ENCODE results near the gene HIBADH.
"Not testable (repeated sequence)": the region's sequence is repeated elsewhere in the genome, so short reads cannot be mapped to it uniquely, and the experiment has no call there.

HIBADH gene

DNA sequence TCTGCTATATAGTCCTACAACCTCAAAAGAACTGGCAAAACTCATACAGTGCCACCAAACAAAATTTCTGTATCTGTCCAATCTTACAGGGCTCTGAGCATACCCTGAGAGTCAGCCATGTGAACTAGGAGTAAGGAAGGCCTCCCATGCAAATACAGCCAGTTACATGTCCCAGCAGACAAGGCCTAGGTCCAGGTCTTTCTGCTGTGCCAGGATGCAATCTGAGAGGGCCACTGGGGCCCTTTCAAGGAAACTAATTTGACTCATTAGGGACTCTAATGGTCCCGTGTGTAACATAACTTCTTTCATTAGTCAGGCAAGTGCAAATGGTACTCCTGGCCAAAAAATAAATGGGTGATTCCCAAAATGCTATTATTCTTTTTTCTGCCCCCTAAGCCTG, 17.9 kb upstream of the HIBADH start:
- no peak for DNase-seq (ENCODE audit: low read depth in 4 of 4, low spot score in 1 of 4)

DNA sequence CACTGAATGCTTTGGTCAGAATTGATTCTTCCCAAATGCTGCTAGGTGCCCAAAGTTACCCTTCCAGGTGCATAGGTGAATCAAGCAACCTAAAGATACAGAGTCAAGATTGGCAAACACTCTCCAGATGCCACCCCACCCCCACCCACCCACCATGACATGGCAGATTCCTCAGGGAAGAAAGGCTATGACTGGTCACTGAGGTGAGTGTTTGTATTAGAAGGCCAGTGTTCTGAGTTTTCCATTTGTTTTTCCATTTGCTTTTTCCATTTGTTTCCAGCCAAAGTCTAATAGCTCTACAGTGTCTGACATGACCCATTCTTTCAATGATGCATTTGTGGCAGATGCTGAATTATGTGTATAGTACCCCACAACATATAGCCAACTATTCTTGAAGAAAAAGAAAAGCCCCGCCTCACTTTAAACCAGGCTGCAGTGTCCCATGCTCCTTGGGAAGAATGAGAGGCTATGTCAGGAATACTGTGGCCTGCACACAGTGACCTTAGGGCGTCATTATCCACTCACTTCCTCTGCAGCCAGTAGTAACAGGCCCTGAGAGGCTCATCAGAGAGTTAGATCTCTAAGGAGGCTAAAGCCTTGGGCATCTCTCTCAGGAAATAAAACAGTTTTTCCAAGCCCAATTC, 16.1 kb upstream of the HIBADH start:
- DNase-seq (ENCODE audit: low read depth in 4 of 4, low spot score in 1 of 4): no peak

- no peak for DNase-seq (ENCODE audit: low read depth in 4 of 4, low spot score in 1 of 4)
Measured at GRCh38 chr7:27677912-27678612, 15.4 kb upstream of the HIBADH start.

DNA sequence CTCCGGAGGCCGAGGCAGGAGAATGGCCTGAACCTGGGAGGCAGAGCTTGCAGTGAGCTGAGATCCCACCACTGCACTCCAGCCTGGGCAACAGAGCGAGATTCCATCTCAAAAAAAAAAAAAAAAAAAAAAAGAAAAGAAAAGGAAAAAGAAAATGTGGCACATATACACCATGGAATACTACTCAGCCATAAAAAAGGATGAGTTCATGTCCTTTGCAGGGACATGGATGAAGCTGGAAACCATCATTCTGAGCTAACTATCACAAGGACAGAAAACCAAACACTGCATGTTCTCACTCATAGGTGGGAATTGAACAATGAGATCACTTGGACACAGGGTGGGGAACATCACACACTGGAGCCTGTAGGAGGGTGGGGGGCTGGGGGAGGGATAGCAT, 11.4 kb upstream of the HIBADH start:
- not testable (repeated sequence) for DNase-seq (ENCODE audit: low read depth in 4 of 4, low spot score in 1 of 4)

DNA sequence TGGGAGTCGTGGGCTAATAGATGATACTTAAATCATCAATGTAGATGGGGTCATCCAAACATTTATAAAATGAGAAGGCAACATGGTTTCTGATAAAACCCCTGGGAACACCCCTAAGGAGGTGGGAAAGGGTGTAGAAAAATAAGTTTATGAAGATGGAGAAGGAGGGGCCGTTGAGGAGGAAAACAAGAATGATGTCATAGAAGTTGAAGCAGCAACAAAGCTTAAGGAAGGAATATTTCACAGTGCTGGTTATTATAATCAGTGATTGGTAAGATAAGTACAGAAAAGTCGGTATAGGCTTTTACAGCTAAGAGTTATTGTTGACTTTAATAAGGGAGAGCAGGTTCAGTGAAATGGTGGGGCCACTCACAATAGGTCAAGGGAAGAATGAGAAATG, 9.0 kb upstream of the HIBADH start:
- no peak for DNase-seq (ENCODE audit: low read depth in 4 of 4, low spot score in 1 of 4)

GRCh38 chr7:27670676-27671075, 8.0 kb upstream of the HIBADH start:
- no peak for DNase-seq (ENCODE audit: low read depth in 4 of 4, low spot score in 1 of 4)

- DNase-seq (ENCODE audit: low read depth in 4 of 4, low spot score in 1 of 4): no peak
Measured at GRCh38 chr7:27670177-27670576, 7.5 kb upstream of the HIBADH start.

- DNase-seq (ENCODE audit: low read depth in 4 of 4, low spot score in 1 of 4): no peak
Measured at GRCh38 chr7:27665531-27665930, 2.8 kb upstream of the HIBADH start.

- no peak for DNase-seq (ENCODE audit: low read depth in 4 of 4, low spot score in 1 of 4)
Measured at GRCh38 chr7:27663989-27664331, 1.3 kb upstream of the HIBADH start.

DNA sequence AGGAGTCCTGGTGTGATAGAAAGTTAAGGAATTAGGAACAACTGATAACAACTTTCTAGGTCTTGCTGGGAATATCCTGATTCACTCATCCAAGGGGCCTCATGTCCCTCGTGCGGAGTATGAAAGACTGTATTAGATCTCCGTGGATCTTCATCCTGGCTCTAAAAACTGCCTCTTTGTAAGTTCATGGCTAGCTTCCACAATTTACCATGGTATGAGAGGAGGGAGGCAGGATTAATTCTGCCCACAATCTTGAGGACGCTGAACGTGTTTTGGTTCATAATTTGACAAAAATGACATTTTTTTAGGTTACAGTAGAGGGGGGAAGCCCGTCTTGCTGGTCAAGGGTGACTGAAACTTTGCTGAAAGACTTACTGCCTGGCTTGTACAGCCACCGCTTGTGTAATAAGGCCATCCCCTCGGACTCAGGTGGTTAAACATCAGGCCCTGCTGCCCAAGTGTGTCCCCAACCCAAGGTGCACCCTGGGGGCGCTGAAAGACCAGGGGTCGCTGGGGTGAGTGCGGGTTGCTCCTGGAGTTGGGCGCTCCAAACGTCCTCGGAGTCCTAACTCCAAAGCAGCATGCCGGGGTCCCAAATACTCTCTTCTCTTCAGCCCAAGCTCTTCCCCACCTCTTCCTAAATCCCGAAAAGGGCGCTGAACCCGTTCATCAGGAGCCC, 733 bp downstream of the HIBADH start:
- peak in 3 of 4 experiments; percentile 1 to 15 (median 2) for DNase-seq (ENCODE audit: low read depth in 4 of 4, low spot score in 1 of 4)

GRCh38 chr7:27656724-27657123, 6.0 kb downstream of the HIBADH start:
- no peak for DNase-seq (ENCODE audit: low read depth in 4 of 4, low spot score in 1 of 4)

DNA sequence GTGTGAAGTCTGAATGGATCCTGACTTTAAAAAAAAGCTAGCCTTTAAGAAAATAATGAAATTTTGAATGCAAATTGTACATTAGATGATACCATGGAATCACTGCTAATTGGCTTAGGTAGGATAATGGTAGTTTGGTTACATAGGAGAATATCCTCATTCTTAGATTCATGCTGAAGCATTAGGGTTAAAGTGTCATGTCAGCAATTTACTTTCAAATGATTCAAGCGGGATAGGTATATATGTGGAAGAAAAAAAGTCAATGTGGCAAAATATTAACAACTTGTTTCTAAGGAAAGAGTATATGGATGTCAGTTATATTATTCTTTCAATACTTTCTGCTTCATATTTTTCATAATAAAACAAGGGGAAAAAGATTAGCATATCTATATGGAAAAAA, 7.5 kb downstream of the HIBADH start:
- no peak for DNase-seq (ENCODE audit: low read depth in 4 of 4, low spot score in 1 of 4)

DNA sequence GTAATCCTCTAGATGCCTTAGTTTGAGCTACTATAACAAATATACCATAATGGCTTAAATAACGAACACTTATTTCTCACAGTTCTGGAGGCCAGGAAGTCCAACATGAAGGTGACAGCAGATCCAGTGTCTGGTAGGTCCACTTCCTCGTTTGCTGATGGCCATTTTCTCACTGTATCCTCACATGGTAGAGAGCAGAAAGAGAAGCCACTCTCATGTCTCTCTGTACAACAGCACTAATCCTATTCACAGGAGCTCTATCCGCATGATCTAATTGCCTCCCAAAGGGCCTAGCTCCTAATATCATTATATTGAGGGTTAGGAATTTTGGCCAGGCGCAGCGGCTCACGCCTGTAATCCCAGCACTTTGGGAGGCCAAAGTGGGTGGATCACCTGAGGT, 10.2 kb downstream of the HIBADH start:
- DNase-seq (ENCODE audit: low read depth in 4 of 4, low spot score in 1 of 4): no peak

- no peak for DNase-seq (ENCODE audit: low read depth in 4 of 4, low spot score in 1 of 4)
Measured at GRCh38 chr7:27651702-27652101, 11.0 kb downstream of the HIBADH start.

GRCh38 chr7:27650283-27650682, 12.4 kb downstream of the HIBADH start:
- DNase-seq (ENCODE audit: low read depth in 4 of 4, low spot score in 1 of 4): no peak

- DNase-seq (ENCODE audit: low read depth in 4 of 4, low spot score in 1 of 4): no peak
Measured at GRCh38 chr7:27647489-27647888, 15.2 kb downstream of the HIBADH start.

DNA sequence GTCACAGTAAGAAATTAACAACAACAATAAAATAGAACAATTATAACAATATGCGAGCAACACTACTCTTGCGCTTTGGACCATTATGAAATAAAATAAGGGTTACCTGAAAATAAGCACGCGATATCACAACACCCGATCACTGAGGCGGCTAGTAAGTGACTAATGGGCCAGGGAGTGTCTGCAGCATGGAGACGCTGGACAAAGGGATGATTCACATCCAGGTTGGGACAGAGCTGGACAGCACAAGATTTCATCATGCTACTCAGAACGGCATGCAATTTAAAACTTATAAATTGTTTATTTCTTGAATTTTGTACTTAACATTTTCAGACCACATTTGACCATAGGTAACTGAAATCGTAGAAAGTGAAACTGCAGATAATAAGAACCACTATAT, 15.6 kb downstream of the HIBADH start:
- DNase-seq (ENCODE audit: low read depth in 4 of 4, low spot score in 1 of 4): no peak

- no peak for DNase-seq (ENCODE audit: low read depth in 4 of 4, low spot score in 1 of 4)
Measured at GRCh38 chr7:27642271-27642670, 20.4 kb downstream of the HIBADH start.

DNA sequence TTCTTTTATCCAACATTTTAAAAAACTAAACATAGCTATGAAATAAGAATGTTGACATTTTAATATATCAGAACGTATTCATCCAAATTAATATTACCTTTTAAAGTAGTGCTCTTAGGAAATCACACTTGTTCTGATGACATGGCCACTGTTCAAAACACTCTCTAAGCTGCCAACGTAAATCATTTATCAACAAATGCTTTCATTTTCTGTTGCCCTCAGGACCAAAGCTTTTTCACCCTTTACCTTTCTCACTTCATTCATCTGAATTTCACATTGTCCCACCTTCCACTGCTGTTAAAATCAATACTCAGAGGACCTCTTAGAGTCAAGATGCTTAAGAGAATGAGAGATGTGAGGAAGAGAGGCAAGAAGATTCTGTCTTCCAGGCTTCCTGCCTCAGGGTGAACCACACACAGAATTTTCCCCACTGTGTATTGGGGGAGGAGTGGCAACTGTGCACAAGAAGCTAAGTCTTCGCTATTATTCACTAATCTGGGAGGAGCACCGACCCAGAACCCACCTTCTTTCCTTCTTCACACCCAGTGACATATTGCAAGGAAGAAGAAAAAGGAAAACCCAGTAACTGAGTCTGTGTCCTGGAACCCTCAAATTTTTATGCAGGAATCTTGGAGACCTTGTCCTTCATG, 21.0 kb downstream of the HIBADH start:
- DNase-seq (ENCODE audit: low read depth in 4 of 4, low spot score in 1 of 4): no peak

DNA sequence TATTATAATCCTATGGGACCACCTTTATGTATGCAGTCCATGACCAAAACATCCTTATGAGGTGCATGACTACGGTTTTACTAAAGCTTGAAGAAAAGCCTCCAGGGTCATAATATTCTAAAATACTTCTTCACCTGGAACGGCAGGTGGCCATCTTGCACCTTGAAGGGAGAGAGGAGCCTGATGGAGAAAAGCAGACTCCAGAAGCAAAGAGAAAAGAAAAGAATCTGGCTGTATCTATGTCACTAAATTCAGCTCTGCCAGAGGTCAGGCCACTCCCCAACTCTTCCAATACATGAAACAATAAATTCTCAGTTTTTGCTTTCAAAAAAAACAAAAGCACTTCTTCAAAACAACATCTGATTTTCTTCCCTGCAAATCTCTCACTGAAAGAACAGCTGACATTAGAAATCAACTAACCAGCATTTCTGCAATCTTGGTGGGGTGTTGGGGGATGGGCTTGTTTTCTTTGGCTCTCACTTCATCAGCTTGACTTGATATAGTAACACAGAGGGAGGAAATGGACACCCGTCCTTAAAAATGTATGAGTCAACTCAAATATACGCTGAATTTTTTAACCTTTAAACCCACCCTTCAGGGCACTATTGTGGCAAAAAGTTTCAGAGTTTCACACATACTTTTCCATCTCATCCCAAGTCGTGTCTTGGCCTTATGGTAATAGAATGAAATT, 21.7 kb downstream of the HIBADH start:
- DNase-seq (ENCODE audit: low read depth in 4 of 4, low spot score in 1 of 4): no peak

DNA sequence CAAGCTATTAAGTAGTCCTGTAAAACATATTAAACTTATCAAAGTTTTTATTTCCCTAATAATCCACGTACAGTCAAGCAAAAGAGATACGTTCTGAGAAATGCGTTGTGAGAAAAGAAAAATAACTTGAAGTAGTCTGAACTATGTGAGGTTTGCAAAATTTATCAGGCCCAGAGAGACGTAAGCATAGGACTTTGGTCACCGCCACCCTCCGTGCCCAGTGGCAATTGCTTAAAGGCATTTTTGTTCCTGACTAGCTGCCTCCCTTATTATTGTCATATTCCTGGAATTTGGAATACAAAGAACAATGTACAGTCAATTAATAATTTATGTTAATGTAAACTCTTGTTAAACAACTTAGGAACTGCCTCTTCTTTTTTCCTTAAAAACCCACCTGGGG, 22.8 kb downstream of the HIBADH start:
- no peak for DNase-seq (ENCODE audit: low read depth in 4 of 4, low spot score in 1 of 4)

Data from stimulated activated CD4-positive, alpha-beta T cell treated with anti-CD3 and anti-CD28 coated beads, Interleukin-1b, Interleukin-23, amount 100 ng/mL, for 24 hours (primary cell).